ENCODE data around the gene GALNT15.

DNA sequence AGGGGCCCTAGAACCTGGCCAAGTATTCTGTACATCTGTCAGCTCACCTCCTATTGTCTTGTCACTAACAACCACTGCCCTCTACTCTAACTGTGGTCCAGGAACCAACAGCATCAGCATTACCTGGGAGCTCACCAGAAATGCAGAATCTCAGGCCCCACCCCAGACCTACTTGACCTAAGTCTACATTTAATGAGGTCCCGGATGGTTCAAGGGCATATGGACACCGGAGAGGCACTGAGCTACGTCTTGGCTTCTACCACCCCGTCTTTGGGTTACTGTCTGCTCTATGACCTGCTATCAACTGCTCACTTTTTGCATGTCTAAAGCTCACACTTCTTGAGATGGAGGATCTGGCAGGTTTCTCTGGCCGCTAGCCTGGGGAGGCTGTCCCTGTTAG, 8.1 kb downstream of the GALNT15 start:
- TF ChIP-seq, protein P1, sequence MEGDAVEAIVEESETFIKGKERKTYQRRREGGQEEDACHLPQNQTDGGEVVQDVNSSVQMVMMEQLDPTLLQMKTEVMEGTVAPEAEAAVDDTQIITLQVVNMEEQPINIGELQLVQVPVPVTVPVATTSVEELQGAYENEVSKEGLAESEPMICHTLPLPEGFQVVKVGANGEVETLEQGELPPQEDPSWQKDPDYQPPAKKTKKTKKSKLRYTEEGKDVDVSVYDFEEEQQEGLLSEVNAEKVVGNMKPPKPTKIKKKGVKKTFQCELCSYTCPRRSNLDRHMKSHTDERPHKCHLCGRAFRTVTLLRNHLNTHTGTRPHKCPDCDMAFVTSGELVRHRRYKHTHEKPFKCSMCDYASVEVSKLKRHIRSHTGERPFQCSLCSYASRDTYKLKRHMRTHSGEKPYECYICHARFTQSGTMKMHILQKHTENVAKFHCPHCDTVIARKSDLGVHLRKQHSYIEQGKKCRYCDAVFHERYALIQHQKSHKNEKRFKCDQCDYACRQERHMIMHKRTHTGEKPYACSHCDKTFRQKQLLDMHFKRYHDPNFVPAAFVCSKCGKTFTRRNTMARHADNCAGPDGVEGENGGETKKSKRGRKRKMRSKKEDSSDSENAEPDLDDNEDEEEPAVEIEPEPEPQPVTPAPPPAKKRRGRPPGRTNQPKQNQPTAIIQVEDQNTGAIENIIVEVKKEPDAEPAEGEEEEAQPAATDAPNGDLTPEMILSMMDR (IDR thresholded peaks at IDR 0.05): no peak
- TF ChIP-seq EP300 (IDR thresholded peaks at IDR 0.05): no peak

All from tibial nerve (tissue), 4 donors.